Natural killer cell (primary cell): Measurements from ENCODE around the gene RCE1. TPM values are rescaled to one million over a fixed set of nuclear protein-coding genes. Genes with fewer than 3 reads are reported as not detected.

Source experiments
- ATAC-seq, 3 donors: fragments of 150-1000 bp in 2 of 3; fragments of 200-7000 bp in 1 of 3; cut with Tn5 transposase; 1 replicate in 1 of 3; 2 replicates in 2 of 3; pipeline ENCODE4 v1.10.0; 2021; ENCODE audit warnings: mild to moderate bottlenecking in 2 of 3, moderate library complexity in 2 of 3
- DNase-seq, 2 donors: peaks; one replicate each; pipeline versions ENCODE4 v3.0.0 to v3.0.0-alpha.2; 2013 to 2021; ENCODE audit warnings: mixed read lengths in 1 of 2
- H3K27ac ChIP-seq: one replicate; pipeline ENCODE4 v1.5.1; 2013; ENCODE audit warnings: mild to moderate bottlenecking, low read length
- H3K27me3 ChIP-seq: one replicate; pipeline ENCODE4 v1.6.1; 2013; ENCODE audit warnings: low read length; ENCODE audit not compliant: control insufficient read depth, insufficient read depth
- H3K36me3 ChIP-seq: one replicate; pipeline ENCODE4 v1.6.1; 2013; ENCODE audit warnings: low read length; ENCODE audit not compliant: control insufficient read depth, insufficient read depth
- H3K4me1 ChIP-seq: one replicate; pipeline ENCODE4 v1.6.1; 2013; ENCODE audit warnings: low read length; ENCODE audit not compliant: control insufficient read depth, insufficient read depth
- H3K4me3 ChIP-seq: one replicate; pipeline ENCODE4 v1.5.1; 2013; ENCODE audit warnings: low read length
- H3K9me3 ChIP-seq: one replicate; pipeline ENCODE4 v1.6.1; 2013; ENCODE audit warnings: low read length; ENCODE audit not compliant: control insufficient read depth, insufficient read depth
- H3K27ac Mint-ChIP-seq, 2 donors: one replicate each; pipeline ENCODE4 v1.8.0; 2022; ENCODE audit warnings: mild to moderate bottlenecking in 2 of 2, mixed read lengths in 2 of 2, moderate library complexity in 1 of 2
- H3K27me3 Mint-ChIP-seq, 2 donors: one replicate each; pipeline ENCODE4 v1.8.0; 2022; ENCODE audit warnings: low read depth in 2 of 2, mixed read lengths in 2 of 2
- H3K36me3 Mint-ChIP-seq: one replicate; pipeline ENCODE4 v1.8.0; 2022; ENCODE audit warnings: mixed read lengths
- H3K4me1 Mint-ChIP-seq, 2 donors: one replicate each; pipeline ENCODE4 v1.8.0; 2022; ENCODE audit warnings: mixed read lengths in 2 of 2
- H3K4me3 Mint-ChIP-seq: one replicate; pipeline ENCODE4 v1.8.0; 2022; ENCODE audit warnings: mild to moderate bottlenecking, moderate library complexity, mixed read lengths
- H3K9me3 Mint-ChIP-seq, 2 donors: one replicate each; pipeline ENCODE4 v1.8.0; 2022; ENCODE audit warnings: mixed read lengths in 2 of 2
- WGBS: methylation state at CpG from one replicate; pipeline ENCODE4 v1.1.7; 2013; ENCODE audit warnings: missing lambda C conversion rate; ENCODE audit not compliant: insufficient coverage; 5-methylcytosine and 5-hydroxymethylcytosine counted together
- intact Hi-C: fragments of 100-400 bp; cut with micrococcal nuclease; formaldehyde crosslinking; loops from one replicate; pipeline ENCODE4 v1.14.2; 2022
- total RNA-seq, 4 donors: library from RNA; stranded (reverse); fragments of 120-200 nt in 1 of 4; gene quantifications; one replicate each; pipeline versions ENCODE4 v1.2.3 to v1.2.4, GENCODE V29; 2013 to 2022
- TF ChIP-seq, protein P1 (sequence below): fragments of 200-600 bp; IDR thresholded peaks from one replicate; pipeline ENCODE4 v1.8.0; 2022; ENCODE audit warnings: antibody characterized with exemption

Gene RCE1
- total RNA-seq, 3 donors from 2014 or later (not counting 1 experiment from before 2014, with no cell fraction given), result 41.3 to 47.0 (median 41.7) TPM

DNA sequence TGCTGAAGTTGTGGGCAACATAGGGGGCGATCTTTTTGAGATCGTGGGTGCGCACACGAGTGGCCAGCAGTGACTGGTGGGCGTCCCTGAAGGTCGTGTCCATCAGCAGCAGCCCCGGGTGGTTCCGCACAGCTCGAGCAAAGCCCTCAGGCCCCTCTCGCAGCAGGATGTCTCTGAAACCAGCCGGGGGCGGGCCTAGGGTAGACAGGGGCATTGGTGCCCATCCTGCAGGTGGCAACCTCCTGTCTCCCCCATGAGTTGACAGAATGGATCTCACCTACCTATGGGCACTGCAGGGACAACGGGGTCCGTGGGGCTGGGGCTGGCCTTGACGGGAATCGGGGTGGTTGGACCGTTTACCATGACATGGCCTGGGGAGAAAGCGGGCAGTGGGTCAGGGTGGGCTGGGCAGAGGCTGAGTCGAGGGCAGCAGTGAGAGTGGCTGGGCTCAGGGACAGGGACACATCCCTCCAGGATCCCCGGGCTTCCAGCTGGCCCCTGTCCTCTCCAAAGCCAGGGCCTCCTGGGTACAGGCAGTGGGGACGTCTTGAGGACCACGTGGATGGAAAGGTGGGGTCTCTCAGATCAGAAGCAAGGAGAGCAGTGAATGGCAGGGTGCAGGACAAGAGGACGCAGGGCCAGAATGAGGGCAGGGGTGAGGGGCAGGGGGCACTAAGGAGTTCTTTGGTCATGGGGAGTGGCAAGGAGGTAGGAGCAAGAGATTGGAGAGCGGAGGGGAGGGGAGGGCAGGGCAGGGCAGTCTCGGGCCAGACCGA lies 9.4 kb downstream of the RCE1 start:
- Mint-ChIP-seq H3K36me3 (no peaks in the 10 kb centered on the region), H3K9me3 (no peaks in the 10 kb centered on the region), H3K4me1 (peaks cover 0 to 10% of the 10 kb centered on the region in 2 donors), H3K27me3 (no peaks in the 10 kb centered on the region), H3K27ac (no peak overlapping the region), H3K4me3 (no peak overlapping the region)
- TF ChIP-seq, protein P1, sequence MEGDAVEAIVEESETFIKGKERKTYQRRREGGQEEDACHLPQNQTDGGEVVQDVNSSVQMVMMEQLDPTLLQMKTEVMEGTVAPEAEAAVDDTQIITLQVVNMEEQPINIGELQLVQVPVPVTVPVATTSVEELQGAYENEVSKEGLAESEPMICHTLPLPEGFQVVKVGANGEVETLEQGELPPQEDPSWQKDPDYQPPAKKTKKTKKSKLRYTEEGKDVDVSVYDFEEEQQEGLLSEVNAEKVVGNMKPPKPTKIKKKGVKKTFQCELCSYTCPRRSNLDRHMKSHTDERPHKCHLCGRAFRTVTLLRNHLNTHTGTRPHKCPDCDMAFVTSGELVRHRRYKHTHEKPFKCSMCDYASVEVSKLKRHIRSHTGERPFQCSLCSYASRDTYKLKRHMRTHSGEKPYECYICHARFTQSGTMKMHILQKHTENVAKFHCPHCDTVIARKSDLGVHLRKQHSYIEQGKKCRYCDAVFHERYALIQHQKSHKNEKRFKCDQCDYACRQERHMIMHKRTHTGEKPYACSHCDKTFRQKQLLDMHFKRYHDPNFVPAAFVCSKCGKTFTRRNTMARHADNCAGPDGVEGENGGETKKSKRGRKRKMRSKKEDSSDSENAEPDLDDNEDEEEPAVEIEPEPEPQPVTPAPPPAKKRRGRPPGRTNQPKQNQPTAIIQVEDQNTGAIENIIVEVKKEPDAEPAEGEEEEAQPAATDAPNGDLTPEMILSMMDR, result no peak
- Histone ChIP-seq H3K4me1 (peaks cover 12% of the 10 kb centered on the region), H3K27me3 (no peaks in the 10 kb centered on the region), H3K27ac (no peak overlapping the region), H3K9me3 (no peaks in the 10 kb centered on the region), H3K4me3 (no peak overlapping the region), H3K36me3 (no peaks in the 10 kb centered on the region)
- 93% methylated on average over 26 of the region's 26 CpGs for WGBS
- ATAC-seq, result no peak
- no peak for DNase-seq
- intact Hi-C loops, result no loop called here

DNA sequence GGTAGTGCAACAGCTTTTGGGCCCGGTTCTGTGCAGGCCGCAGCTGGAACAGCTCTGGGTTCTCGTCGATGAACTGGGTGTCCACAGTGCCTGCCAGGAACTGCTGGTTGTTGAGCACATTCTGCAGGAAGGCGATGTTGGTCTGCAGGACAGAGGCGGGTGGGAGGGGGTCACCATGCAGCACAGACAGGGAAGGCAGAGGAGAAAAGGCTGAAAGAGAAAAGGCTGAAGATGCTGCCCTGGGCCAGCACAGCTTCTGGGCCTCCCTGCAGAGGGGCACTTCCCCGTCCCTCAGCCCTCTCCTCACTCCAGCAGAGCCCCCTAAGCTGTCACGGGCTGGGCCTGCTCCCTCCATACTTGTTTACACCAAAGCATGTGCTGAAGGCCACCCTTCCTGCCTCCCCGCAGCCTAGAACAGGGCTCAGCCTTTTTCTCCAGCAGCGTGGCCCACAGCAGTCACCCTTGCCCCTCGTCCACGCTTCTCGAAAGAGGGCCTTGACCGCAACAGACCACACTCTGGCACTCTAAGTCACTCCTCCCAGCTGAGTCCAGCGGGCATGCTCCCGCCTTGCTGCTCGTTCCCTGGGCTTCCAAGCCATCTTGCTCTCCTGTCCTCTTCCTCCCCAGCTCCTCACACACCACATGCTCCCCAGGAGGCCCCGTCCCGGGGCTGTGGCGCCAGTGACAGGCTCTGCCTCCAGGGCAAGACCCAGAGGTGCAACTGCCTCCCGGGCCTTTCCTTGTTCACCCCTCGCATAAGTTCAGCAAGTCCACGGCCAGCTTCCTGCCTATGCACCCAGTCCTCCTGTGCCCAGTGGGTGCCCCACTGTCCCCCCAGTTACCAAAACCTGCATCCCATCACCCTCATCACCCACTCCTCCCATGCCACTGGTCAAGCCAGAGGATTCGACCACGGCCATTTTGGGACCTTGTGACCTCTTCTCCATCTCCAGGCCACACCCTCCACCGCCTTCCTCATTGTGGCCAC lies 10.3 kb downstream of the RCE1 start:
- Histone ChIP-seq H3K27me3 (no peaks in the 10 kb centered on the region), H3K27ac (no peak overlapping the region), H3K9me3 (no peaks in the 10 kb centered on the region), H3K4me3 (no peak overlapping the region), H3K36me3 (no peaks in the 10 kb centered on the region), H3K4me1 (peaks cover 12% of the 10 kb centered on the region)
- Mint-ChIP-seq H3K9me3 (no peaks in the 10 kb centered on the region), H3K36me3 (no peaks in the 10 kb centered on the region), H3K27me3 (no peaks in the 10 kb centered on the region), H3K4me1 (peaks cover 0 to 10% of the 10 kb centered on the region in 2 donors), H3K4me3 (no peak overlapping the region), H3K27ac (no peak overlapping the region)
- TF ChIP-seq, protein P1, result no peak
- intact Hi-C loops, result no loop called here
- ATAC-seq (no peak), DNase-seq (no peak)
- 89% methylated on average over 26 of the region's 26 CpGs for WGBS

DNA sequence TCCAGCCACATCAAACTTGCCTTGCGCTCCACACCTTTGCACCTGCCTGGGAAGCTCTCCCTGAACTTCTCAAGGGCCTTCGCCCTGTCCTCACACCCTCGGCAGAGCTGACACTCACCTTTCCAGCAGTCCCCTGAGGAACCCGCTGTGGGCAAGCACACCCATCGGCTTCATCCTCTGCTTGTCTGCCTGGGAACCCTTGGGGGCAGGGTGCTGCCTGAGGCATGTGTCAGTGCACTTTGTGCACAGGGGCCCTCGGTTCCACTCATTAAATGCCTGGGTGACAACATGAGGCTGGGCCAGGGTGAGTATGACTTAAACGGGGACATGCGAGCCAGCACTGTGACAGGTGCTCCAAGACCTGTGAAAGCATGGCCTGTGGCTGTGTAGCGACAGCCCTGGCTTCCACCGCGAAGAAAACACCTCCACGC lies 11.0 kb downstream of the RCE1 start:
- 93% methylated on average over 12 of the region's 12 CpGs for WGBS
- no peak overlapping the region for H3K27ac Mint-ChIP-seq
- H3K4me1 ChIP-seq, result peaks cover 12% of the 10 kb centered on the region

More for the DNA sequence above, 11.0 kb downstream of the RCE1 start:
- no peaks in the 10 kb centered on the region for H3K9me3 ChIP-seq
- no peaks in the 10 kb centered on the region for H3K36me3 ChIP-seq
- H3K27me3 ChIP-seq, result no peaks in the 10 kb centered on the region
- H3K27ac ChIP-seq, result no peak overlapping the region
- Mint-ChIP-seq H3K9me3 (no peaks in the 10 kb centered on the region), H3K4me3 (no peak overlapping the region), H3K4me1 (peaks cover 0 to 10% of the 10 kb centered on the region in 2 donors), H3K27me3 (no peaks in the 10 kb centered on the region), H3K36me3 (no peaks in the 10 kb centered on the region)
- H3K4me3 ChIP-seq, result no peak overlapping the region
- ATAC-seq, result no peak
- TF ChIP-seq, protein P1, result no peak
- intact Hi-C loops, result no loop called here
- DNase-seq, result no peak
